Immature natural killer cell (primary cell): Measurements from ENCODE around the gene C16orf54. TPM values are rescaled to one million over a fixed set of nuclear protein-coding genes. Genes with fewer than 3 reads are reported as not detected.
A peak's percentile ranks its signal among the peaks of the same experiment; 100 is the strongest.
"Not testable (repeated sequence)": the region's sequence is repeated elsewhere in the genome, so short reads cannot be mapped to it uniquely, and the experiment has no call there.

Experiments
- DNase-seq, 3 donors: peaks; one replicate each; pipeline ENCODE4 v3.0.0; 2022; ENCODE audit warnings: mixed read lengths in 1 of 3
- H3K27ac Mint-ChIP-seq, 6 donors: one replicate each; pipeline ENCODE4 v1.8.0; 2020; ENCODE audit warnings: mixed read lengths in 6 of 6, mild to moderate bottlenecking in 5 of 6, inconsistent platforms in 4 of 6, moderate library complexity in 3 of 6
- H3K27me3 Mint-ChIP-seq, 3 donors: one replicate each; pipeline ENCODE4 v1.8.0; 2020 to 2021; ENCODE audit warnings: low read depth in 3 of 3, mild to moderate bottlenecking in 3 of 3, mixed read lengths in 3 of 3, moderate library complexity in 3 of 3, inconsistent platforms in 1 of 3
- H3K36me3 Mint-ChIP-seq, 3 donors: one replicate each; pipeline ENCODE4 v1.8.0; 2020; ENCODE audit warnings: mixed read lengths in 3 of 3, inconsistent platforms in 2 of 3, mild to moderate bottlenecking in 2 of 3
- H3K4me1 Mint-ChIP-seq, 2 donors: one replicate each; pipeline ENCODE4 v1.8.0; 2020; ENCODE audit warnings: inconsistent platforms in 2 of 2, mild to moderate bottlenecking in 2 of 2, mixed read lengths in 2 of 2, moderate library complexity in 1 of 2
- H3K4me3 Mint-ChIP-seq, 5 donors: one replicate each; pipeline ENCODE4 v1.8.0; 2020; ENCODE audit warnings: mild to moderate bottlenecking in 5 of 5, mixed read lengths in 5 of 5, inconsistent platforms in 3 of 5, moderate library complexity in 3 of 5
- H3K9me3 Mint-ChIP-seq, 6 donors: one replicate each; pipeline ENCODE4 v1.8.0; 2020; ENCODE audit warnings: mild to moderate bottlenecking in 6 of 6, mixed read lengths in 6 of 6, inconsistent platforms in 4 of 6, moderate library complexity in 3 of 6
- polyA plus RNA-seq, 3 donors: library from polyadenylated mRNA; unstranded; fragments of 300-500 nt; fragmentation: Illumina TruSeq; gene quantifications; one replicate each; pipeline ENCODE4 v1.2.3, GENCODE V29; 2021

Gene C16orf54
- polyA plus RNA-seq, 3 donors from 2014 or later = 9.6 to 39.8 (median 21.9) TPM

DNA sequence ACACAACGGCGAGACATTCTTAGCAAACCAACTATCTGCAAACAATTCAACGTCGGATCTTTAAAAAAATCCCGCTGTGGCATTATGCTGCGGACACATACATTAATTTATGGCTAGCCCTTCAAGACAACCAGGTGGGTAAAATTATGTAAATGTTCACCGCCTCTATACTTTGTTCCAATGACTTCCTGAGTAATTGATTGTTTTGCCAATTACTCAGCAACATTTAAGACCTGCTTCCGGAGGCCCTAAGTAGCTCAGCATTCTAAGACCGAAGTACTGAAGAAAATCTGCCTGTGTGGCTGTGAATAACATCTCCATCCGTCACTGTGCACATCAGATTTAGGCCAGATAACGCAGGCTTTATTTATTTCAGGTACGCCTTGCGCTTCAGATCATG is 43.5 kb downstream of the C16orf54 start:
- peaks cover 32% of the 10 kb centered on the region in 2 donors for H3K4me1 Mint-ChIP-seq
- peaks cover 0 to 9% (median 5%) of the 10 kb centered on the region in 3 donors for H3K27me3 Mint-ChIP-seq
- H3K27ac Mint-ChIP-seq = peak overlapping the region; percentile 93 to 98 (median 95)
- peak overlapping the region; percentile 65 to 92 (median 79) for H3K4me3 Mint-ChIP-seq
- H3K36me3 Mint-ChIP-seq = no peaks in the 10 kb centered on the region
- no peaks in the 10 kb centered on the region for H3K9me3 Mint-ChIP-seq
- peak in 2 of 3 donors; percentile 65 to 74 for DNase-seq

DNA sequence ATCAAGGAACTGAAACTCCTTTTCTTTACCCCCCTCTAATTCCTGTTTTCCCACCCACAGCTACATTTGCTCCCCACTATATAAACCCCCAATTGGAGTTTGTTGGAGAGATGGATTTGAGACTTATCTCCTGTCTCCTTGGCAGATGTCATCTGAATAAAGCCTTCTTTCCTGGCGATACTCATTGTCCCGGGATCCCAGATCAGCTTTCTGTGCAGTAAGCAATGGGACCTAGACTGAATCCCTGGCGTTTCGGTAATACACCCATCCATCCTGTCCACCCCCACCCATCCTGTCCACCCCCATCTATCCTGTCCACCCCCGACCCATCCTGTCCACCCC is 44.6 kb downstream of the C16orf54 start:
- H3K27ac Mint-ChIP-seq = peak overlapping the region; percentile 93 to 98 (median 95)

DNA sequence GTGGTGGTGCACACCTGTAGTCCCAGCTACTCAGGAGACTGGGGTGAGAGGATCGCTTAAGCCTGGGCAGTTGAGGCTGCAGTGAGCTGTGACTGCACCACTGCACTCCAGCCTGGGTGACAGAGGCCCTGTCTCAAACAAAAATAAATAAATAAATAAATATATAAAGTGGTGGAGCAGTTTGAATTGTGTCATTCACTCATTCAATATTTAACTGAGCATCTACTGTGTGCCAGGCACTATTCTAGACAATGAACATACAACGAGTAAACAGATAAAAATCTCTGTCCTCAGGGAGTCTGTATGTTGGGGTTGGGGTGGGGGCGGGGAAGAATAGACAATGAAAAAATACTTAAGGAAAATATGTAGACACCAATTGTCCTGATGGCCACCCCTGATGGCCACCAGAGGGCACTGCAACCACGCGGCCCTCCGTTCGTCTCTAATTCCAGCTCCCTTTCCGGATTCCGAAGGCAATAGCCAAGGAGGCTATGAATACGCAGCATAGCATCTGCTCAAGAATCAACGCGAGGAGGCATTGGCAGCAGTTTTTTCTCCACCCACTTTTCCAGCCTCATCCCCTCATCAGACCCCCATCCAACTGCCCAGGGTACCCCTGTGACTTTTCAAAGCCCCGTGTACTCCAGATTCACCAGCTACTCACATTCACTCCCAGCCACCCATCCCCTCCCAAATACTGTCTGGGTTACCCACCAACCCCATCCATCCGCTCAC is 45.4 kb downstream of the C16orf54 start:
- Mint-ChIP-seq H3K4me1 (peaks cover 32% of the 10 kb centered on the region in 2 donors), H3K4me3 (peak overlapping the region; percentile 67 to 92 (median 83)), H3K9me3 (no peaks in the 10 kb centered on the region)

More for the DNA sequence above, 44.6 kb downstream of the C16orf54 start:
- peak overlapping the region in 4 of 5 donors; percentile 33 to 92 (median 74) for H3K4me3 Mint-ChIP-seq
- H3K9me3 Mint-ChIP-seq = no peaks in the 10 kb centered on the region
- no peak for DNase-seq
- H3K4me1 Mint-ChIP-seq = peaks cover 32% of the 10 kb centered on the region in 2 donors
- peaks cover 0 to 9% (median 5%) of the 10 kb centered on the region in 3 donors for H3K27me3 Mint-ChIP-seq
- no peaks in the 10 kb centered on the region for H3K36me3 Mint-ChIP-seq

DNA sequence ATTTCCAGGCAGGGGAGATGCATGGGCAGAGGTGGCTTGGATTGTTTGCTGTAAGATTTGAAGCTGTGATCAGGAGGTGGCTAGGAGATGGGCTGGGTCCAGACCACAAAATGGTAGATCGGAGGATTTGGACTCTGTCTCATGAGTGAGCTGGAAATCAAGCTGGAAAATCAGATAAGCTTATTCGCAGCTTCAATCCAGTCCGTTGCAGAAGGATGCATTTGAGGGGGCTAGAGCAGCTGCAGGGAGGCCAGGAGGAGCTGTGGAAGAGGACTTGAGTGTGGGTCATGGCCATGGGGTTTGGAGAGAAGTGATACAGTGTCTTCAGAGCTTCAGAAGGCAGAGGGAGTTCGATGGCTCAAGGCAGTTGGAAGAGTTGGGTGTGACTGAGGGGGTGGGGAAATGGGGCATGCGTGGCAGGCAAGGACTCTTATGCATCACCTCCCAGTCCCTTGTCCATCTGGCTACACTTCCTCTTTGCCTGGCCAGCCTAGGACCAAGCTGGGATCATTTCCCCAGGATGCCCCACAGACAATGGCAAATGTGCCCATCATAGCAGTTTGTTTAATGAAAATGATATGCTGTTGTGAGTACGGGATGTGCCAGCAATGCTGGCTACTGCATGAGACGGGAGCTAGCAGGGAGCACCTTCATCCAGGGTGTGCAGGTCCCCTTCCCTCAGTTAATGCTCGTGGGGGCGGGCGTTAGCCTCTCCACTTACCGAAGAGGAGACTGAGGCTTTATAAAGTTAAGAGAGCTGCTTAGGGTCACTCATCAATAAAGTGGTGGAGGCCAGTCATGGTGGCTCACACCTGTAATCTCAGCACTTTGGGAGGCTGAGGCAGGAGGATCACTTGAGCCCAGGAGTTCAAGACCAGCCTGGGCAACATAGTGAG is 46.2 kb downstream of the C16orf54 start:
- Mint-ChIP-seq H3K27me3 (peaks cover 0 to 11% (median 5%) of the 10 kb centered on the region in 3 donors), H3K4me3 (peak overlapping the region in 1 of 5 donors; percentile 15), H3K4me1 (peaks cover 29 to 32% of the 10 kb centered on the region in 2 donors), H3K27ac (no peak overlapping the region), H3K9me3 (no peaks in the 10 kb centered on the region), H3K36me3 (no peaks in the 10 kb centered on the region)
- no peak for DNase-seq

More for the DNA sequence above, 45.4 kb downstream of the C16orf54 start:
- DNase-seq = peak; percentile 75 to 79 (median 78)
- H3K36me3 Mint-ChIP-seq = no peaks in the 10 kb centered on the region
- peak overlapping the region; percentile 85 to 97 (median 94) for H3K27ac Mint-ChIP-seq
- peaks cover 0 to 11% (median 5%) of the 10 kb centered on the region in 3 donors for H3K27me3 Mint-ChIP-seq

DNA sequence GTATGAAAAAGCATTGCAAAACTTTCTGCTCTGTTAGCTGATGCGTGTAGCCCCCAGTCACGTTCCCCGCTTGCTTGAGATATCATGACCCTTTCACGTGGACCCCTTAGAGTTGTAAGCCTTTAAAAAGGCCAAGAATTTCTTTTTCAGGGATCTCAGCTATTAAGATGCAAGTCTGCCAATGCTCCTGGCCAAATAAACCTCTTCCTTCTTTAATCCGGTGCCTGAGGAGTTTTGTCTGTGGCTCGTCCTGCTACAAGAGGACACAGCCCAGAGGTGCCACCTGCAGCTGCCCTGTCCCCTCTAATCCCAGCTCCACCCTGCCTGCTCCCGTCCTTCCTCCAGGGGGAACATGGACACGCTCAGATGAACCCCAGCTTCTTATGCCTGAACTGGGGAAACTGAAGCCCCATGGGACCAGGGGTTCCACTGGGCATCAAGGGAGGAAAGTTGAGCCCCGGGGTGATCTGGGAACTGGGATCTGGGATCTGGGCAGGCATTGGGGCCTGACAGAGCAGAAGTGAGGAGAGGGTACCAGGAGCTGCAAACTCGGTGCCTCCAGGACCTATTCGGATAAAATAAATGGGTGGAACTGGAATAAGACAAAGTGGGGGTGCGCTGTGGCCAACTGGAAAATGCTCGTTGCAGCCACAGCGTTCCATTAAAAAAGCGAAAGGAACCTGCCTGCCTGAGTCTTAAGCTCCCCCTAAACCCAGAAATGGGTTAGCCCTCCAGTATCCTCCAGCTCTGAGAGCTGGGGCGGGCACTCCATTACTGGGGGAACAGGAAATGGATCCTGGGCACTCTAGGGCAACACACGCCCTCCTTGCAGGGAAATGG is 47.1 kb downstream of the C16orf54 start:
- Mint-ChIP-seq H3K9me3 (no peaks in the 10 kb centered on the region), H3K4me1 (peaks cover 29 to 32% of the 10 kb centered on the region in 2 donors), H3K27me3 (peaks cover 0 to 11% (median 5%) of the 10 kb centered on the region in 3 donors), H3K36me3 (no peaks in the 10 kb centered on the region), H3K4me3 (peak overlapping the region in 1 of 5 donors; percentile 15), H3K27ac (peak overlapping the region in 1 of 6 donors; percentile 71)
- DNase-seq = no peak

DNA sequence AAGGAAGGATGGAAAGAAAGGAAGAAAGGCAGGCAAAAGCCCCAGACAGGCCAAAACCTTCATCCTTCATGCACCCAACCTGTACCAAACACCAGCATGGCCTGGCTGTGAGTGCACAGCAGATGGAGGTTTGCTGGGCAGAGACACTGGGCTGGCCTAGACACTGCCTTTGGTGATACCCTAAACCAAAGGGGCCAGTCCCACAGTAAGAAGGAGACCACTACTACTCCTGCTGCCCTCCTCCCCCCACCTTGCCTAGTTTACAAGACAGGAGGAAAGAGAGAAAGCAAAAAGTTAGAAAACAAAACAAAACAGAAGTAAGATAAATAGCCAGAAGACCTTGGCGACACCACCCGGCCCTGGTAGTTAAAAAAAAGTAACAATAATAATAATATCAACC is 47.7 kb downstream of the C16orf54 start:
- H3K4me1 Mint-ChIP-seq = peaks cover 27 to 30% of the 10 kb centered on the region in 2 donors
- H3K27me3 Mint-ChIP-seq = peaks cover 0 to 11% (median 5%) of the 10 kb centered on the region in 3 donors
- no peaks in the 10 kb centered on the region for H3K36me3 Mint-ChIP-seq
- H3K9me3 Mint-ChIP-seq = no peaks in the 10 kb centered on the region
- H3K4me3 Mint-ChIP-seq = no peak overlapping the region
- peak overlapping the region in 1 of 6 donors; percentile 71 for H3K27ac Mint-ChIP-seq
- DNase-seq = no peak

DNA sequence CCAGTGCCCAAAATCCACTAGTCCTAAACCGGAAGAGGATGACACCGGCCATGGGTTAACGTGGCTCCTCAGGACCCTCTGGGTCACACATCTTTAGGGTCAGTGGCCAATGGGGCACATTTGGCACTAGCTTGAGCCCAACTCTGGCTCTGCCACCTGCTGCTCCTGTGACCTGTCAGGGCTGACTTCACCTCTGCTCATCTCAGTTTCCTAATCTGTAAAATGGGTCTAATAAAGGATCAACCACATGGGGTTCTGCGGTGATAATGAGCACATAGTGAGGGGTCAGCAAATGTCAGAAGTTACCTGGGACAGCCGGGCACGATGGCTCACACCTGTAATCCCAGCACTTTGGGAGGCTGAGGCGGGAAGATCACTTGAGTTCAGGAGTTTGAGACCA is 48.4 kb downstream of the C16orf54 start:
- peaks cover 21 to 23% of the 10 kb centered on the region in 2 donors for H3K4me1 Mint-ChIP-seq
- H3K4me3 Mint-ChIP-seq = no peak overlapping the region
- H3K9me3 Mint-ChIP-seq = no peaks in the 10 kb centered on the region
- no peak for DNase-seq
- H3K27me3 Mint-ChIP-seq = peaks cover 0 to 11% (median 5%) of the 10 kb centered on the region in 3 donors
- no peaks in the 10 kb centered on the region for H3K36me3 Mint-ChIP-seq
- peak overlapping the region in 1 of 6 donors; percentile 20 for H3K27ac Mint-ChIP-seq

DNA sequence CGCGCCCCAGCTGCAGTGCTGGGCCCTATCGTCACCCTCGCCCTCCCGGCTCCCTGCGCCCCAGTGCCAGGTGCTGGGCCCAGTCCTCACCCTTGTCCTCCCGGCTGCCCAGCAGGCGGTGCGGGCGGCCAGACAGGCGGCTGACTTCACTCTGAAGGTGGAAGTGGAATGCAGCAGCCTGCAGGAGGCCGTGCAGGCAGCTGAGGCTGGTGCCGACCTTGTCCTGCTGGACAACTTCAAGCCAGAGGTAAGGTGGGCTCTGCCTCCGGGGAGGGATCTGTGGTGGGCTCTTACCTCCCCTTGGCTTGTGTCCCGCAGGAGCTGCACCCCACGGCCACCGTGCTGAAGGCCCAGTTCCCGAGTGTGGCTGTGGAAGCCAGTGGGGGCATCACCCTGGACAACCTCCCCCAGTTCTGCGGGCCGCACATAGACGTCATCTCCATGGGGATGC is 48.9 kb downstream of the C16orf54 start:
- Mint-ChIP-seq H3K27ac (peak overlapping the region in 1 of 6 donors; percentile 20), H3K4me1 (peaks cover 17 to 19% of the 10 kb centered on the region in 2 donors), H3K4me3 (no peak overlapping the region), H3K27me3 (peaks cover under 1 to 9% (median 3%) of the 10 kb centered on the region in 3 donors), H3K9me3 (no peaks in the 10 kb centered on the region), H3K36me3 (no peaks in the 10 kb centered on the region)
- DNase-seq = no peak

DNA sequence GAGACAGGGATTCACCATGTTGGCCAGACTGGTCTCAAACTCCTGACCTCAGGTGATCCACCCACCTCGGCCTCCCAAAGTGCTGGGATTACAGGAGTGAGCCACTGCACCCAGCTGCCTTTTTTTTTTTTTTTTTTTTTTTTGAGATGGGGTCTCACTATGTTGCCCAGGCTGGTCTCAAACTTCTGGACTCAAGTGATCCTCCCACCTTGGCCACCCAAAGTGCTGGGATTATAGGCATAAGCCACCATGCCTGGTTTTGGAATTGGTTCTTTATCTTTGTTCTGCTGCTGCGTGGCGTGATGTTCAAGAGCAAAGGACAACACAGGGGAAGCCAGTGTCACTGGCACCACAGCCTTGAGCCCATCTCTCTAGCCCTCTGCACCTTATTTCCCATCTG is 50.1 kb downstream of the C16orf54 start:
- not testable (repeated sequence) for H3K27me3 Mint-ChIP-seq, H3K36me3 Mint-ChIP-seq, H3K9me3 Mint-ChIP-seq, DNase-seq, H3K27ac Mint-ChIP-seq, H3K4me3 Mint-ChIP-seq
- peaks cover 10 to 12% of the 10 kb centered on the region in 2 donors for H3K4me1 Mint-ChIP-seq

DNA sequence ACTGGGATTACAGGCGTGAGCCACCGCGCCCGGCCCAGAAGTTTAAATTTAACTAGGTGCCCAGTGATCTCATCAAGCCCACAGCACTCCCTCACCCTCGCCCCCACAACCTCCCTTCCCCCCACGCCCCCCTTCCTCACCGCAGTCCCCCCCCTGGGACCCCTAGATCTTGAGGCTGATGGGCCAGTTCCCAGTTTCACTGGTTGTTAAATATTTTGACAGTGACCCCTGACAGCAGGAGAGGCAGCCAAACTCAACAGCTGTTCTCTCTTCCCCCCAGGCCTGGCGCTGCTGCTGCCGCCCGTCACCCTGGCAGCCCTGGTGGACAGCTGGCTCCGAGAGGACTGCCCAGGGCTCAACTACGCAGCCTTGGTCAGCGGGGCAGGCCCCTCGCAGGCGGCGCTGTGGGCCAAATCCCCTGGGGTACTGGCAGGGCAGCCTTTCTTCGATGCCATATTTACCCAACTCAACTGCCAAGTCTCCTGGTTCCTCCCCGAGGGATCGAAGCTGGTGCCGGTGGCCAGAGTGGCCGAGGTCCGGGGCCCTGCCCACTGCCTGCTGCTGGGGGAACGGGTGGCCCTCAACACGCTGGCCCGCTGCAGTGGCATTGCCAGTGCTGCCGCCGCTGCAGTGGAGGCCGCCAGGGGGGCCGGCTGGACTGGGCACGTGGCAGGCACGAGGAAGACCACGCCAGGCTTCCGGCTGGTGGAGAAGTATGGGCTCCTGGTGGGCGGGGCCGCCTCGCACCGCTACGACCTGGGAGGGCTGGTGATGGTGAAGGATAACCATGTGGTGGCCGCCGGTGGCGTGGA is 51.2 kb downstream of the C16orf54 start:
- H3K27me3 Mint-ChIP-seq = peaks cover 0 to 7% (median 4%) of the 10 kb centered on the region in 3 donors
- no peak overlapping the region for H3K27ac Mint-ChIP-seq
- H3K4me1 Mint-ChIP-seq = peaks cover 6 to 12% of the 10 kb centered on the region in 2 donors
- H3K9me3 Mint-ChIP-seq = no peaks in the 10 kb centered on the region
- H3K4me3 Mint-ChIP-seq = no peak overlapping the region
- DNase-seq = no peak
- no peaks in the 10 kb centered on the region for H3K36me3 Mint-ChIP-seq

DNA sequence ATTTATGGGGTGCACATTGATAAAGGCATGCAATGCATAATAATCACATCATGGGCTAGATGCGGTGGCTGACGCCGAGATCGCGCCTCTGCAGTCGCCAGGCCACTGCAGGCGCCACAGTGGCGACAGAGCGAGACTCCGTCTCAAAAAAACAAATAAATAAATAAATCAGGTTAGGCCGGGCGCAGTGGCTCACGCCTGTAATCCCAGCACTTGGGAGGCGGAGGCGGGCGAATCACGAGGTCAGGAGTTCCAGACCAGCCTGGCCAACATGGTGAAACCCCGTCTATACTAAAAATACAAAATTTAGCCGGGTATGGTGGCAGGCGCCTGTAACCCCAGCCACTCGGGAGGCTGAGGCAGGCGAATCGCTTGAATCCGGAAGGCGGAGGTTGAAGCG is 53.2 kb downstream of the C16orf54 start:
- H3K9me3 Mint-ChIP-seq, H3K36me3 Mint-ChIP-seq, H3K27ac Mint-ChIP-seq, DNase-seq, H3K4me3 Mint-ChIP-seq, H3K27me3 Mint-ChIP-seq: not testable (repeated sequence)
- peaks cover 6 to 15% of the 10 kb centered on the region in 2 donors for H3K4me1 Mint-ChIP-seq
